Measurements from ENCODE around the gene JAZF1. TPM values are rescaled to one million over a fixed set of nuclear protein-coding genes. Genes with fewer than 3 reads are reported as not detected.
"Not testable (repeated sequence)": the region's sequence is repeated elsewhere in the genome, so short reads cannot be mapped to it uniquely, and the experiment has no call there.

The JAZF1 gene
- total RNA-seq, 1 donor from 2014 or later = 2.5 TPM

DNA sequence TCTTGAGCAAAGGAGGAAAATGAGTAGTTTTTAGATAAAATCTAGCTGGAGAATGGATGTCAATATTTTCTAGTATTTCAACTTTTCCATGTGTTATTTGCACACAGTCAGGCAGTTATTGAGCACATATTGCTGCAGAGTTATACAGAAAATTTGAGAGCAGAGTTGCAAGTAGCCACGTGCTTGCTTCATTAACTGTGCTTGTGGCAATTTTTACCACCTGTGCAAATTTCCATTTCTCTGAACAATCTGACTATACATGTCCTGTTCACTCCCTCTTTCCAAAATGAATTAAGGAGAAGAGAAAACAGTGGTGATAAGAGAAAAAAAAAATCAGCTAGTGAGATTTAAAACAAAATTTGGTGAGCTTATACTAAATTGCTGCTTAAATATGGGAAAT, 262.1 kb downstream of the JAZF1 start:
- intact Hi-C loops (cut with micrococcal nuclease) = no loop called here

DNA sequence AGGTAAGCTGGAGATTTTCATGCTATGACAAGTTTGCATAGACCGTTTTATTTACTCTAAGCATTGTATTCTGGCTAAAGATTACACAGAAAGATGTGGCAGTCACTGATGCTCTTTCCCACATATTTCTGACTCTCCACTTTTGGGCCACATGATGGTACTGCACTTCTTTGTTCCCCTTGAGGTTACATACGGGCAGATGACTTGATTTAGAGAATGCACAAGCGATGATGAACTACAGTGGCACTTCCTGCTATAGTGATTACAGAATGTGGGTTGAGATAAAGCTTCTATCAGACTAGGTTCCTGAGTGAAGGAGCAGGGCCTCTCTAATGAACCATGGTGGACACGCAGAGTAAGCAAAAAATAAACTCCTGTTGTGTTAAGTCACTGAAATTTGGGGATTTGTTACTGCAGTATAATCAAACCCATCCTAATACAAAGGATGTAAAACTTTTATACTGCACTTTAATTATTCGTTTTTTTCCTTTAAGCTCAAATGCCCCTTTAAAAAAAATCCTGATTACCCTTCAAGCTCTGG, 262.8 kb downstream of the JAZF1 start:
- intact Hi-C loops (cut with micrococcal nuclease) = no loop called here

DNA sequence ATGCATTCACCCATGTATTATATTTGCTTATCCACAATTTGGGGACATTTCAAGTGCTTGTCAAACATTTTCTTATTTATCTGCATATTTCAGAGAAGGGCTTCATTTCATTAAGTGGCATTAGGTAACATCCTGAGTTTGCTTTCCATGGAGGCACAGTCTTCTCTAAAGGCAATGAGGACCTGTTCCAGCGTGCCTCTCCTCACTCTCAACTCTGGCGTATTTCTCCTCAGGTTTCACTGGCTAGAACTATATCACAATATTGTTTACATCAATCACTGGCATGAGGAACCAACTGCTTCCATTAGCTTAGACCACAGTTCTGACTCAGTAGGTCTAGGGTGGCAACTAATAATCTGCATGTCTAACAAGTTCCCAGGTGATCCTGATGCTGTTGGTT, 263.5 kb downstream of the JAZF1 start:
- intact Hi-C loops (cut with micrococcal nuclease) = no loop called here

- intact Hi-C loops (cut with micrococcal nuclease) = no loop called here
Observed at GRCh38 chr7:27916372-27916771, 264.2 kb downstream of the JAZF1 start.

DNA sequence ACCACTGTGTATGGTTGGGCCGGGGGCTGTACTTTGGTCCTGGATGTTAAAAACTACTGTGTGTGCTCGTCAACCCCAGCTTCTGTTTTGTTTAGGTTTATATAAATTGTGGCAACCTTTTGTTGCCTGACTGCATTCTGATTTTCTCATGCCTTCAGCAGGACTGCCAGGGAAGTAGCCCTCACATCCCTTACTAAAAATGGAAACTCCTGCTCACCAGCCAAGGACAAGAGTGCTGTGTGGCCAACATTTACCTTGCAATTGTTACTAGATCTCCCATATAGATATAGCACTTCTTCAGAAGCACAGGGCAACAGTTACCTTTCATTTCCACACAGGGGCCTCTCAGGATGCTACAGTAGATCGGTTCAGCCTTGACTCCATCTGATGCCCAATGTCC, 266.2 kb downstream of the JAZF1 start:
- intact Hi-C loops (cut with micrococcal nuclease) = no loop called here

DNA sequence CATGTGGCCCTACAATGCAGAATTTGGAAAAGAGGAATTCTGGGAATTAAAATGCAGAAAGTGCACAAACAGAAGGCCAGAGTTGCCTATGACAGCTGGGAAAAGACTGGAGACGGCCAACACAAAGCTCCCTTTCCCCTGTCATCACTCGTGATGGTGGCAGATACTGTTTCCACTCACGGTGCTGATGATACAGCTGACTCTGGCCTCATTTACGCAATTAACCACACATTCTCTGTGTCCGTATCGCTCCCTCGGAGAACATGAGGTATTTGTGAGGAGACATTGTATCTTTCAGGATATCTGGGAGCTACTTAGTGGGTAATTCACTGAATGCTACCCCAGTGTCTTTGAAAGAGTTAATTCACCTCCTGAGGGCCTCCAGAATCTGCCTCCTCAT, 267.8 kb downstream of the JAZF1 start:
- intact Hi-C loops (cut with micrococcal nuclease) = no loop called here

- intact Hi-C loops (cut with micrococcal nuclease) = no loop called here
Observed at GRCh38 chr7:27911920-27912319, 268.7 kb downstream of the JAZF1 start.

- intact Hi-C loops (cut with micrococcal nuclease) = no loop called here
Observed at GRCh38 chr7:27910326-27910725, 270.3 kb downstream of the JAZF1 start.

DNA sequence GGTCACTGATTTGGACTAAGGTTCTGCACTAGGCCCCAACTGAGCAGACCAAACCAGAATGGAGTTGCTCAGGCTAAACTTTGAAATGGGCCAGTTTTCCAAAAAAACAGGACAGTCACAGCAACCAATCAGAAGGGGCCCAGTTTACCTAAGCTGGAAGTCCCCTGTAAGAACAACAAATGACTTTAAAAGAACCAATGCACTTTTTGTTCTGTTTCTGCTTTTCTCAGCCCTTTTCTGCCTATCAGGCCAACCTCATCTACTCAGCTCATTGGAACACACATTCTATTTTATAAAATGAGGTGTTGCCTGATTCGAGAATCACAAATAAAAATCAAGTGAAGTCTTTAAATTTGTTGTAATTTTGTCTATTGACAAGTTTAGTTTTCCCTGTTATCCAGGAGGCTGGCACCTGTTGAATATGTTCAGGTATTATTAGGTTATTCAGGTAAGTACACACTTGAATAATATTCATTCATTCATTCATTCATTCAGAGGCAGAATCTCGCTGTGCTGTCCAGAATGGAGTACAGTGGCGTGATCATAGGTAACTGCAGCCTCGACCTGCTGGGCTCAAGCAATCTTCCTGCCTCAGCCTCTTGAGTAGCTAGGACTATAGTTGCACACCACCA, 271.9 kb downstream of the JAZF1 start:
- intact Hi-C loops (cut with micrococcal nuclease) = no loop called here

- intact Hi-C loops (cut with micrococcal nuclease) = no loop called here
Observed at GRCh38 chr7:27906385-27907091, 274.1 kb downstream of the JAZF1 start.

DNA sequence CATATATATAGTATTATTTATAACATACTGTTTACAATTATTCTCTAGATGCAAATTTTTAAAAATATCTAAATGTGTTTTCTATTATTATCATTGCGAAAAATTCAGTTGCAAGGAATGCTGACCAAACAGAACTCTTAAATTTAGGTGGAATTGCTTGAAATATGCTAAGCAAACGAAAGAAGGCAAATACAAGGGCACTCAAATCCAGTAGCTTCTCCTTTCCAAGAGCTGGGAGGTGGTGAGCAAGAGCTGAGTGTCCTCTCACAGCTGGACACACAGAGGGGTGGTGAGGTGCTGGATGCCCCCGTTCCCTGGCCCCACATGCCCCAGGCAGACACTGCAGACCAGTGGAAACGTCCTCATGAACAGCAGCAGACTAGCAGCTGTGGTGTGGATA, 274.6 kb downstream of the JAZF1 start:
- intact Hi-C loops (cut with micrococcal nuclease) = no loop called here

GRCh38 chr7:27901028-27901760, 279.4 kb downstream of the JAZF1 start:
- intact Hi-C loops (cut with micrococcal nuclease) = loop anchor here (1.0 to 5.0 kb wide), 2 partner anchors 164 to 238 kb away; no protein-coding TSS in a partner anchor

DNA sequence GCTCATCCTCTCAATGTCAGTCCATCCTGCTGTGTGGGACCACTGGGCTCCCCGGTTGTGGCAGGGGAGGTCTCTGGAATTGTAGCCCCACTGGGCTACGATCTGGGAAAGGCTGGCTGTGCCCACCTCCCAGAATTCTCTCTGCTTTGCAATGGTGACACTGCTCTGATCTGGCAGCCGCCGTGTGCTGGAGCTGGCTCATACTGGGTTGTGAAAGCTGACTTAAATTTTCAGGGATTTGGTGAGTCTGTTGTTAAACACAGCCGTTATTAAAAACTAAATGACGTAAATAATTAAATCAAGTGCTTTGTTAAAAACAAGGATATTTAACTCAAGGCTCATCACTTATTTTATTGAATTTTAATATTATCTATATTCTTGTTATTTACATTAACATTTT, 280.6 kb downstream of the JAZF1 start:
- intact Hi-C loops (cut with micrococcal nuclease) = loop anchor here (5.0 kb wide), 1 partner anchor 163 kb away; no protein-coding TSS in a partner anchor

GRCh38 chr7:27899601-27900000, 281.0 kb downstream of the JAZF1 start:
- intact Hi-C loops (cut with micrococcal nuclease) = no loop called here

DNA sequence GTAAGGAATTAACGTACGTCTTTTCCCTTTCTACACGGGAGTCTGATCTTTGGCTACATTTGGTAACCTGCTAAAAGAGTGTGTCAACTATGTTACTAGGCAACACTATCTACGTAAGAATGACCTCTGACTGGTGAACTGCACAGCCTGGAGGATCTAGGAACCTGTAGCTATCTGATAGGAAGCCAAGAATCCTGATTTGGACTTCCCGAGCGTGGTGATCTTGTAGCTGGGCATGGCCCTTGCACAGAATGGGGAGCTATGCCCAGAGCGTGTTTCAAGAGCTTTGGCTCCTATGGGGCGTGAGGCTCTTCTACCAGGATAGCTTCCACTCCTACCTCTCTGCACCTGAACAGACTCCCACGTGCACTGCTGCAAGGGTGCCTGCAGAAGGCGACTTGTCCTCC, 283.2 kb downstream of the JAZF1 start:
- intact Hi-C loops (cut with micrococcal nuclease) = no loop called here

DNA sequence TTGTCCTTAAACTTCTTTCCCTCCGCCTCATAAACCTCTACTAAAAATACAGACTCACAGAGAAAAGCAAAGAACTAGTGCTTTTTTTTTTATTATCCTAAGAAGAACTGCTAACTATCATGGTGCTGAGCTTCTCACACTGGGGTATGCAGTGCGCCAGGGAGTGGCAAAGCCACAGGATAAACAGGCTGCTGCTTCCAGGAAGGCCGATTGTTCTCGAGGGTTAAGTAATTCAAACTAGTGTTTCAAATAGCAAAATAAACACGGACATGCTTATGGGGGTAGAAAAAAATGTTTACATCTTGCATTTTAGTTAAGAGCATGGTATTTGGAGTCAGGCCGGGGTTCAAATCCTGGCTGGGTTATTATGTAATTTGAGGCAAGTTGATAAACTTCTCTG, 283.6 kb downstream of the JAZF1 start:
- intact Hi-C loops (cut with micrococcal nuclease) = no loop called here

GRCh38 chr7:27895551-27895950, 285.0 kb downstream of the JAZF1 start:
- intact Hi-C loops (cut with micrococcal nuclease) = no loop called here

GRCh38 chr7:27890205-27890849, 290.3 kb downstream of the JAZF1 start:
- intact Hi-C loops (cut with micrococcal nuclease) = no loop called here

DNA sequence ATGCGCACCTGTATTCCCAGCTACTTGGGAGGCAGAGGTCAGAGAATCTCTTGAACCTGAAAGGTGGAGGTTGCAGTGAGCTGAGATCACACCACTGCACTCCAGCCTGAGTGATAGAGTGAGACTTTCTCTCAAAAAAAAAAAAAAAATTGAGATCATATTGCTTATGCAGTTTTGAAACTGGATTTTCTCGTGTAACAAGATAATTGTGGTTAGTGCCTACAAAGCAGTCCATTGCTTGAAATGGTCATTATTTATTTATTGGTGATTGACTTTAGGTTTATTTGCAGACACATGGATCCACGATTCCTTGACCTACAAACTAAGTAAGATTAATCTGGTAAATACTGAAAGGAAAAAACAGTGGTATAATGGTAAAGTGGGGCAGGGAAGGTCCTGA, 290.8 kb downstream of the JAZF1 start:
- intact Hi-C loops (cut with micrococcal nuclease) = no loop called here

DNA sequence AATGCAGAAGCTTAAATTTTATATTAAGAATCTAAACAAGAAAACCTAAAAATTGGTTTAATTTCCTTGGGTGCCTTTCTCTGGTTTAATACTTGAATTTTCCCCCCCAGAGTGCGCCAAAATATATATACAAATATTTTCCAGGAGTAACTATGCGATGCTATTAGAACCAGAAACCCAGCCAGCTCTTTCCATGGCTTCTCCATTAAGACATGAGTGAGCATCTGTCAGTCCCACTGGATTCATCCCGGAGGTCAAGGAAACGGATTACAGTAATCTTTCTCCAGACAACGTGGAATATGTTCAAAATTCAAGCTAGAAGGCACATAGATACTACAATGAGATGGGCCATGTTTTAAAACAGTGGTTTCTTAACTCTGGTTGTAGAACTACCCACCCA, 291.9 kb downstream of the JAZF1 start:
- intact Hi-C loops (cut with micrococcal nuclease) = no loop called here

DNA sequence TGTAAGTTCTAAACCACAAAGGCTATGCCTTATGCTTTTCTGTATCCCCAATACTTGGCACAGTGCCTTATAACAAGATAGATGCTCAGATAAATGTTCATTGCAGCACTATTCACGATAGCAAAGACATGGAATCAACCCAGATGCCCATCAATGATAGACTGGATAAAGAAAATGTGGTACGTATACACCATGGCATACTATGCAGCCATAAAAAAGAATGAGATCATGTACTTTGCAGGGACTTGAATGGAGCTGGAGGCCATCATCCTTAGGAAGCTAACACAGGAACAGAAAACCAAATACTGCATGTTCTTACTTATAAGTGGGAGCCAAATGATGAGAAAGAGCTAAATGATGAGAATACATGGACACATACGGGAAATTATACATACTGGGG, 293.9 kb downstream of the JAZF1 start:
- intact Hi-C loops (cut with micrococcal nuclease) = not testable (repeated sequence)

DNA sequence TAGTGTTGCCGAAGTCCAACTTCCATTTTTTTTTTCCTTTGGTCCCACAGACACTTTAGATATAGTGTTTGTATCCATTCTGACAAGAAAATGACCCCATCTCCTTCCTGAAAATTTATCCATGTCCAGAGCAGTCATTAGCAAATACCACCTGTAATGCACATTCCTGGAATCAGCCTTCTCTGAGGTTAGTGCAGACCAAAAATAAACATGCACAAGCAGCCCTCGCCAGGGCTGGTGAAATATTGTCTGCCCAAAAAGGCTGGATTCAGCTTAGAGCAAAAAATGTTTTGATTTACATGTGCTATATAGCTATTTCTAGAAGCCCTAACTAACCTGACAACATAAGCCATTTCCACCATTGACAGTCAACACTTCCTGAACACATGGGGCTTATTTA, 294.9 kb downstream of the JAZF1 start:
- intact Hi-C loops (cut with micrococcal nuclease) = no loop called here
